ENCODE measurements around the gene SCUBE1.
A peak's percentile ranks its signal among the peaks of the same experiment; 100 is the strongest.

Gene SCUBE1

DNA sequence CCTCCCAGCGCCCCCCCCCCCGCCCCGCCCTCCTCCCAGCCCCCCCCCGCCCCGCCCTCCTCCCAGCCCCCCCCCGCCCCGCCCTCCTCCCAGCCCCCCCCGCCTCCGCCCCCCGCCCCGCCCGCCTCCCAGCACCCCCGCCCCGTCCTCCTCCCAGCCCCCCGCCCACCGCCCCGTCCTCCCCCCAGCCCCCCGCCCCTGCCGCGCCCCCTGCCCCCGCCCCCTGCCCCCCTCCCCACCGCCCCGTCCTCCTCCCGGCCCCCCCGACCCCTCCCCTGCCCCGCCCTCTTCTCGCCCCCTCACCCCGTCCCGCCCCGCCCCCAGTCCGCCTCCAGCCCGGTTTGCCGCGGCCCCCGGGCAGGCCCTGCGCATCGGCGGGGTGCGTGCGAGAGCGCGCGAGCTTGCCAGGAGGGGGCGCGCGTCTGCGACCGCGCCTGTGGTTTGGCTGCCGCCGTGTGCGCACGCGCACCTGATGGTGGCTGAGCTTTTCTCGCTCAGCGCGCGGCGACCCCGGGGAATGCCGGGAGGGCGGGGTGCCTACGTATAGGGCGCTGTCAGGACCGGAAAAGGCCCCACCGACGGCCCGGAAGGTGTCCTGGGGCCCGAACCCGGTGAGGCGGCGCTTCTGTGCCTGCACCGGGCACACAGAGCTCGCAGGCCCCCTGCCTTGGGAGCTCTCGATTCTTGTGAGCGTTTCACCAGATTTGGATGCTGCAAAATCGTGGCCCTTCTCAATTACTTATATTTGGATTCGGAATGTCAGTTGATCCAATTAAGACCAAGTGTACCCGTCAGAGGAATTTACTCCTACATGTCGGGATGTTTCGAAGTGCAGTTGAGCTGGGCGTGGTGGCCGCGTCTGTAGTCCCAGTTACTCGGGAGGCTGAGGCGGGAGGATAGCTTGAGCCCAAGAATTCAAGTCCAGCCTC is 155.7 kb downstream of the SCUBE1 start:
- peak; percentile 95 for DNase-seq

DNA sequence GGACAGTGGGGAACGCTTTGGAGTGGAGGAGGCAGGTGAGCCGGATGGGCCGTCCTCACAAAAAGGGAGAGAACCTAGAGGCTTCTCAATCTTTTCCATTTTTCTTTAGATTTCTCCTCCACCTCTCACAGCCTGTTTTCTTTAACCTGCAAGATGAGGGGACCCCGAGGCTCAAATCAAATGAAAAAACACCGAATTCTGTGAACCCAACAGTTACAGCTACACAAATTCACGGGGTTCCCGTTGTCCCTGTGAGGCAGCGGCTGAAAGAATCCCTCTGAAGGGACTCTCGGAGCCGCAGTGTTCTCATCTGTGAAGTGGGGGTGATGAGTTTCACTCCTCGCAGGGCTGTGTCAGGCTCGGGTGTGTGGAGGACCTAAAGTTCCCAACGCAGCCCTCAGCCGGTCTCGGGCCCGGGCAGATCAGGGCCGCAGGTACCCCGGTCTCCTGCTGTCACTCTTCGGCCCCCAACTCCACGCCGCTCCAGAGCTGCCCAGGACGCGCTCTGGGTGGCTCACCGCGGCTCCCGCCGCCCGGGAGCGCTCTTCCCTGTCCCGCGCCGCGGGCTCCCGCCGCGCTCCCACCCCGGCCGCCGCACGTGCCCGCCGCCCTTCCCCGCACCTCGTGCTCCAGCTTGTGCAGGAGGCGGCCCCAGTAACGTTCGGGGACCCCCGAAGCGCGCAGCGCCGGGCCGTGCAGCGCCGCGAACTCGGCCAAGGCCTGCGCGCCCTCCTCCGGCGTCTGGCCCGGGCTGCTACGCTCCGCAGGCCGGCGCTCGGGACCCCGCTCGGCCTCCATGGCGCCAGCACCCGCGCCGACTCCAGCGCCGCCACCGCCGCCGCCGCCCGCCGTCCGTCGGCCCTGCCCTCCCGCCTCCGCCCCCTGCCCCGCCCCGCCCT is 156.7 kb downstream of the SCUBE1 start, which contains the start of gene TTLL12:
TSS of gene TTLL12 (minus strand) at position 863 of the 899 bp plus-strand sequence. CDS start at position 798, 65 bp downstream.
- peak; percentile 70 for DNase-seq

GRCh38 chr22:43185860-43186261 is 157.3 kb downstream of the SCUBE1 start:
- DNase-seq, result peak; percentile 54

GRCh38 chr22:43183496-43184277 is 159.5 kb downstream of the SCUBE1 start:
- DNase-seq, result no peak

DNA sequence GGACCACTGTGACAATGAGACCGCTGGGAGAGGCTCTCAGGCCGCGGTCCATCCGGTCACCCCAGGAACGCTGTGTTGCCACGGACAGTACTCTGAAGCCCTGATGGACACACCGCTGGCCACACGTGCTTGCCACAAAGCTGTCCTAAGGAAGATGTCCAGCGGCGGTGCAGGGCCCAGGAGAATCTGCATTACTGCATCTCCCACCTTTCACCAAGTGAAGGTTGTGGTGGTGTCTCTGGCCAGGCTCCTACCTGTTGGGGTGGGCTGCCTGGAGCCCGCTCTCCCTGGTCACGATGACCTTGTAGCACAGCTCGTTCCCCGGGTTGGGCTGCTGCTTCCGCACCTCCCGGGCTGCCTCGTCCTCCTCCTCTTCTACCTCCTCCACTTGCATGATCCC is 160.4 kb downstream of the SCUBE1 start:
- DNase-seq, result no peak

- no peak for DNase-seq
Measured at GRCh38 chr22:43182118-43182517, 161.1 kb downstream of the SCUBE1 start.

DNA sequence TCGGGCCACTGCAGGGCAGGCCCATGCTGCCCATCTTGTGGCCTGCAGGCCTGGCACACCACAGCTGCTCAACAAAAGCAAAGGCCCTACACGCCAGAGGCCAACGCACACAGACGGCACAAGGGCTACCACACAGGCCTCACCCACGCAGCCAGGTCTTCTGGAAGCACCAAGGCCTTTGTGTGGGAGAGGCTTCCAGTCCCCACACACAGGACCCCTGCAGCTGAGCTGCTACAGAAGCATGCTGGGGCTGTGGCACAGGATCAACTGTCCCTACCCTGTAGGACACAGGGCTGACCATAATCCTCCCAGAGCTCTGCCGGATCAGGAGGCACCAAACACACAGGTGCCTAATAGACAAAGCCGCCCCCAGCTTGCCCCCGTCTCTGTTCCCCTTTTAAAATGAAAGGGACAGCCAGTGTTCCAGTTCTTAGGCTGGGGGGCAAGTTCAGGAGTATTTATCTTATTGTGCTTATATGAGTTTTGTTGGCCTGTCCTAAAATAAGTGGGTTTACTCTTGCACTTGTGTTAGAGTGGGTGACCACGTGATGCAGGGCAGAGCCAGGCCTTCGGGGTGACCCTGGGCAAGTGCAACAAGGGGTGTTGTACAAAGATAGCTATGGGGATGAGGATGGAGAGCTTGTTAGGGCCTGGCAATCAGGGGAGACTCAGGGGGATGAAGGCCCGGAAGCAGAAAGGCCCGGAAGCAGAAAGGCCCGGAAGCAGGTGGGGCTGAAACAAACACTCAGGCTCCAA is 161.7 kb downstream of the SCUBE1 start:
- no peak for DNase-seq

GRCh38 chr22:43180670-43181069 is 162.5 kb downstream of the SCUBE1 start:
- no peak for DNase-seq

DNA sequence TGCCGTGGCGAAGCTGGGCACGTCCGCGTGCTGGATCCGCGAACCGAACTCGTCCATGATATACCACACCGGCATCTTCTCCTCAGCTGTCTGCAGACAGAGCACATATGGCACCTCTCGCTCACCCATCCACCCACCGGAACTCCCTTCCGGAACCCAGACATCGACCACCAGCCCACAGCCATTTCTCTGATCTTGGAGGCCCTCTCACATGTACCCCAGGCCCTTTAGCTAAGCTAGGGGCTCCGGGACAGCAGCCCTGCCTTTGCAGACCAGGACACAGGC is 163.3 kb downstream of the SCUBE1 start:
- no peak for DNase-seq

DNA sequence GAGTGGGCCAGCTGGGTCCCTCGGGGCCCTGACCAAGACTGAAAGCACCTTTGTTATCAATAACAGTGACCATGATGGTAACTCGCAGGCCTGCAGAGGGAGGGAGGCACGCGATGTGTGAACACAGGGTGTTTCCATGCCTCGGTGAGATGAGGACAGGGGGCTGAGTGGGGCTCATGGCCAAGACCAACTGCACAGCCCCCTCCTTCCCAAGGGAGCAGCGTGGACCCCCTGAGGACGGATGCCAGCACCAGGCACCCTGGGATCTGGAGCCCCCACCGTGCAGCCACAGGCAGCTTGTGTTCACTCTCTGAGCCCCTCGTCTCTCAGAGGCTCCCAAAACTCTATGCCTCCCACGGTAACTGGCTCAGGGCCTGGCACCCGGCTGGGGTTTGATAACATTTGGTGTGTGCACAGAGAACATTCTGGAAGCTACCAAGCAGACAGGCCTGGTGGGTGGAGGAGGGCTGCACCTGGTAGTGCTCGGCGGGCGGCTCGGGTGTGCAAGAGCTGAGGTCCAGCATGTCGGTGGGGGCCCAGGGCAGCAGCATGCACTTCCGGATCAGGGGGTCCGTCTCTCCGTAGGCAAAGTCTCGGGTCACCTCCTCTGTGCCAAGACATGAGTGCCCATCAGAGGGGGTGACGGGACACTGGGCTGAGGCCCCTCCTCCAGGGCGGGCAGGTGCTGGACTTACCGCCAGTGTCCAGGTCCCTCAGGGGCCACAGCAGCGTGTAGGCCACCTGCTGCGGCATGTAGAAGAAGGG is 163.8 kb downstream of the SCUBE1 start:
- no peak for DNase-seq

GRCh38 chr22:43177479-43177878 is 165.7 kb downstream of the SCUBE1 start:
- no peak for DNase-seq

DNA sequence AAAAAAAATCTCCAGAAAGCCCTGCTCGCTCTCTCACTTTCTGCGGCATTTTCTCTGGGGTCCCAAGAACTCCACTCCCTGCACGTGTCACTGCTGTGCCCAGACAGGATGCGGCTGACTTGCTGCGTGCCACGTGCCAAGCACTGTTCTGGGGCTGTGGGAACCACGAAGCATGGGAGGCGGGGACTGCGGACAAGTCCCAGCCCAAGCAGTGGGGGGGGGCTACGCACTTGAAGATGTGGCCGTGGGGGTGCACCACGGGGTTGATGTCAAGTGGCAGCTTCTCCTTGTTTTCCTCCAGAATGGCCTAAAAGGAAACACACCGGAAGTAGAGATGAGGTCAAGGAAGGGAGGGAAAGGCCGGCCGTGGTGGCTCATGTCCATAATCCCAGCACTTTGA is 167.1 kb downstream of the SCUBE1 start:
- no peak for DNase-seq

- no peak for DNase-seq
Measured at GRCh38 chr22:43174941-43175531, 168.1 kb downstream of the SCUBE1 start.

- no peak for DNase-seq
Measured at GRCh38 chr22:43173976-43174720, 169.0 kb downstream of the SCUBE1 start.

DNA sequence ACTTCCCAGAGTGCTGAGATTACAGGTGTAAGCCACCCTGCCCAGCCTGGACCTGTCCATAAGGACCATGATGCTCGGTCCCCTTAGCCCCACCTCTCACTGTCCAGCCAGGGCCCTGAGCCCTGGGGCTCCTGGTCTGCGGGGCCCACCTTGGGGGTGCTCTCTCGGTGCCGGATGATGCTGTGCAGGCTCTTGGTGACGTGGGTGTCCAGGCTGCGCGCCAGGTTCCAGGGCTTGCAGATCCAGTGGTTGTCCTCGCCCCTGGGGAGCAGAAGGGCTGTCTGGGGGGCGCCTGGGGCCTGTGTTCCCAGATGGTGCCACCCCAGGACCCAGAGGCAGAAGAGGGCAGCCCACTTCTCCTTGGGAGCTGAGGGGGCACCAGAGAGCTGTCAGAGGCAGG is 169.6 kb downstream of the SCUBE1 start:
- no peak for DNase-seq

DNA sequence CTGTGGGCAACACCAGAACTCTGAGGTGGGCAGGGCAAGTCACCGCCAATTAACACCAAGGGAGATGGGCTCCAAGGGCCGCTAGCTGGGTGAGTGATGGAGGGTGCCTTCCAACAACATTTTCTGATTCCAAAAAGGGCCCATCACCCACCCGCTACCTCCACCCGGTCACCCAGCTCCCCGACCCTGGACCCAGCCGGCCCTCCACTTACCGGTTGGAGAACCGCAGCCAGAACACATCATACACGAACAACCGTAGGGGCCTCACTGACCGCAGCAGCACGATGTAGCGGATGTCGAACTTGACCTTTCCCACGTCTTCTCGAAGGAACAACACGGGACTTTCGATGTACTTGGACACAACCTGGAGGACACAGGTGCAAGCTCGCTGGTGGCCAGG is 171.0 kb downstream of the SCUBE1 start:
- no peak for DNase-seq

GRCh38 chr22:43171607-43172006 is 171.6 kb downstream of the SCUBE1 start:
- DNase-seq, result no peak

GRCh38 chr22:43171019-43171491 is 172.1 kb downstream of the SCUBE1 start:
- no peak for DNase-seq

DNA sequence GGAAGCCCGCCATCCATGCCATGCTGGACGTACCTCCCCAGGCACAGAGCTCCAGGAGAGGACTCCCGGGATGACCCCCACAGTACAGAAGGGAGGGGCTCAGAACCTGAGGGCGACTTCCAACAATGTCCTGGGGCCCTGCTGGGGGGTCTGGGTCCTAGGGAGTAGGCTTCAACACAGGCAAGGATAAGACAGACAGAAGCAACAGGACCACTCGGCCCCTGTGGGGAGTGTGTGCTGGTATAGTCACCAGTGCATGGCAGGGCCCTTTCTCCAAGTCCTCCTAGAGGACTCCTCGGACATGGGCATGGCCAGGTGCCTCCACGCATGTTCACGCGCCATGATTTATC is 173.1 kb downstream of the SCUBE1 start:
- no peak for DNase-seq

All from DMS53 (cell line).